MCF 10A (cell line): Measurements from ENCODE around the gene ORC1. TPM values are rescaled to one million over a fixed set of nuclear protein-coding genes. Genes with fewer than 3 reads are reported as not detected.

Experiments
- BruUV-seq: library from RNA; stranded (reverse); fragments of 400-500 nt; replicated peaks from 2 replicates; lab custom pipeline; 2021; lab: Mats Ljungman, UMichigan
- CTCF ChIA-PET: fragments of 300-600 bp; sonication (Branson Sonifier 250); formaldehyde crosslinking; extraction: SDS; loops from one replicate; lab custom pipeline; 2021; ENCODE audit warnings: antibody characterized with exemption, inconsistent platforms; lab: Yijun Ruan, JAX
- POLR2A ChIA-PET: fragments of 300-600, 350-650 bp; sonication (Branson Sonifier 250); formaldehyde crosslinking; extraction: SDS; loops from one replicate; lab custom pipeline; 2020; ENCODE audit warnings: antibody characterized with exemption, inconsistent platforms; lab: Yijun Ruan, JAX
- DNase-seq: peaks from one replicate; pipeline ENCODE4 v3.0.0-alpha.2; 2018; ENCODE audit not compliant: unreplicated experiment
- H3K27ac Mint-ChIP-seq: one replicate; pipeline ENCODE4 v1.8.0; 2022; ENCODE audit warnings: mild to moderate bottlenecking, low read depth, mixed read lengths; ENCODE audit not compliant: unreplicated experiment
- H3K27me3 Mint-ChIP-seq: one replicate; pipeline ENCODE4 v1.8.0; 2022; ENCODE audit warnings: mixed read lengths; ENCODE audit not compliant: insufficient read depth, unreplicated experiment
- H3K36me3 Mint-ChIP-seq: one replicate; pipeline ENCODE4 v1.8.0; 2022; ENCODE audit warnings: mild to moderate bottlenecking, moderate library complexity, mixed read lengths; ENCODE audit not compliant: insufficient read depth, unreplicated experiment
- H3K4me1 Mint-ChIP-seq: one replicate; pipeline ENCODE4 v1.8.0; 2022; ENCODE audit warnings: mixed read lengths; ENCODE audit not compliant: insufficient read depth, unreplicated experiment
- H3K4me3 Mint-ChIP-seq: one replicate; pipeline ENCODE4 v1.8.0; 2022; ENCODE audit warnings: mild to moderate bottlenecking, moderate library complexity, mixed read lengths; ENCODE audit not compliant: unreplicated experiment
- H3K9me3 Mint-ChIP-seq: one replicate; pipeline ENCODE4 v1.8.0; 2022; ENCODE audit warnings: mixed read lengths; ENCODE audit not compliant: unreplicated experiment
- intact Hi-C: fragments of 100-400 bp; cut with micrococcal nuclease; formaldehyde crosslinking; loops from 2 replicates; pipeline ENCODE4 v1.14.1; 2022
- total RNA-seq: library from RNA; stranded (reverse); gene quantifications from 2 replicates; pipeline ENCODE4 v1.2.3, GENCODE V29; 2022
- TF ChIP-seq, protein P1 (sequence below): fragments of 200-600 bp; IDR thresholded peaks from one replicate; pipeline ENCODE4 v1.8.0; 2022; ENCODE audit warnings: antibody characterized with exemption, mild to moderate bottlenecking; ENCODE audit not compliant: unreplicated experiment

Gene ORC1
- total RNA-seq, 1 experiment from 2014 or later = 2.7 TPM

DNA sequence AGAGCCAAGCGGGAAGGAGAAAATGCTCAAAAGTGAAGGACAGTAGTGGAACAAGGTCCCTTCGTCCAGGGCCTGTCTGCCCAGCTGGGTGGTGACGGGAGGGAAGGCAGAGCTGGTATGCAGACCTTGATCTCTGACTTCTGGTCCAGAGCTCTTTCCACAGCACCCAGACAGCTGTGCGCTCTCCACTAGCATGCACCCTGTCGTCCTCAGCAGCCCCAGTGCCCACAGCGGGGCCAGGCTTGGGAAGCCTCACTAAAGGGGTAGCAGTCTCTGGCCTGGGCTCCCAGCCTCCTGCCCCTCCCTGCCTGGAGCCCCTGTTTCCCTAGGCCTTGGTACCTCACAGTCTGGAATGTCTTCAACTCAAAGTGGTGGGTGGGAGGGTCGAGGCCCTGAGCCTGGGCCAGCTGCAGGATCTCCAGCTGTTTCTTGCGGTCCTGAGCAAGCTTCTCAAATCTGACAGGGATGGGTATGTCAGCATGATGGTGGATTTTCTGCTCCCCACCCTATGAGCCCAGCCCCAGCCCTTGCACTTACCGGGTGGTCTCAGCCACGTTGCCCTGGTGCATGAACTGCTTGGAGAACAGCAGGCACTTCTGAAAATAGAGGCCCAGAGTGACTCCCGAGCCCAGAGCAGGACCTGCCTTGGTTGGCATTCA lies 48.2 kb downstream of the ORC1 start:
- DNase-seq = no peak
- Mint-ChIP-seq H3K4me1 (no peaks in the 10 kb centered on the region), H3K27me3 (no peaks in the 10 kb centered on the region), H3K4me3 (no peak overlapping the region), H3K9me3 (no peaks in the 10 kb centered on the region), H3K27ac (no peak overlapping the region), H3K36me3 (peaks cover 71% of the 10 kb centered on the region)
- ChIA-PET POLR2A (interaction anchor here (1.2 kb wide), 1 partner anchor 9 kb away, joined by 5 read pairs; no protein-coding TSS in a partner anchor), CTCF (no interaction called here)
- BruUV-seq = no TSS peak
- TF ChIP-seq, protein P1, sequence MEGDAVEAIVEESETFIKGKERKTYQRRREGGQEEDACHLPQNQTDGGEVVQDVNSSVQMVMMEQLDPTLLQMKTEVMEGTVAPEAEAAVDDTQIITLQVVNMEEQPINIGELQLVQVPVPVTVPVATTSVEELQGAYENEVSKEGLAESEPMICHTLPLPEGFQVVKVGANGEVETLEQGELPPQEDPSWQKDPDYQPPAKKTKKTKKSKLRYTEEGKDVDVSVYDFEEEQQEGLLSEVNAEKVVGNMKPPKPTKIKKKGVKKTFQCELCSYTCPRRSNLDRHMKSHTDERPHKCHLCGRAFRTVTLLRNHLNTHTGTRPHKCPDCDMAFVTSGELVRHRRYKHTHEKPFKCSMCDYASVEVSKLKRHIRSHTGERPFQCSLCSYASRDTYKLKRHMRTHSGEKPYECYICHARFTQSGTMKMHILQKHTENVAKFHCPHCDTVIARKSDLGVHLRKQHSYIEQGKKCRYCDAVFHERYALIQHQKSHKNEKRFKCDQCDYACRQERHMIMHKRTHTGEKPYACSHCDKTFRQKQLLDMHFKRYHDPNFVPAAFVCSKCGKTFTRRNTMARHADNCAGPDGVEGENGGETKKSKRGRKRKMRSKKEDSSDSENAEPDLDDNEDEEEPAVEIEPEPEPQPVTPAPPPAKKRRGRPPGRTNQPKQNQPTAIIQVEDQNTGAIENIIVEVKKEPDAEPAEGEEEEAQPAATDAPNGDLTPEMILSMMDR = no peak
- intact Hi-C loops = no loop called here

DNA sequence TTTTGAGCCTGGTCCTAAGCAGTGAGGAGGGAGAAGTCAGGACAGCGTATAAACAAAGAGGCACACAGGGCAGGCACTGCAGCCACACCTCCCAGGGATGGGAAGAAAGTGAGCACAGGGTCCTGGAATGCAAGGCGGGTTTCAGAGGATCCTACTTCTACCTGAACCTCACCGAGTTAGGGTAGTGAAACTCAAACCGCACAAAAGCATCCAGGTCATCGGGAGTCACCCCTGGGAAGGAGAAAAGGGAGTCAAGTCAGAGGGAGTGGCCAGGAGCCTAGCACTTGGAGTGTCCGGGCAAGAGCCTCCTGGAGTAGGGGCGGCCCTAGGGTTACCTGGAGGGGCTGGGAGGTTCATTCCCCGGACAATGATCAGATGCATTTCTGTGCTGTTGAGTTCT lies 48.8 kb downstream of the ORC1 start:
- Mint-ChIP-seq H3K4me1 (no peaks in the 10 kb centered on the region), H3K36me3 (peaks cover 66% of the 10 kb centered on the region), H3K4me3 (no peak overlapping the region), H3K27ac (peak overlapping the region; percentile 70), H3K9me3 (no peaks in the 10 kb centered on the region), H3K27me3 (no peaks in the 10 kb centered on the region)
- no peak for DNase-seq
- intact Hi-C loops = no loop called here
- ChIA-PET CTCF (no interaction called here), POLR2A (no interaction called here)
- TF ChIP-seq, protein P1 = no peak
- BruUV-seq = no TSS peak

DNA sequence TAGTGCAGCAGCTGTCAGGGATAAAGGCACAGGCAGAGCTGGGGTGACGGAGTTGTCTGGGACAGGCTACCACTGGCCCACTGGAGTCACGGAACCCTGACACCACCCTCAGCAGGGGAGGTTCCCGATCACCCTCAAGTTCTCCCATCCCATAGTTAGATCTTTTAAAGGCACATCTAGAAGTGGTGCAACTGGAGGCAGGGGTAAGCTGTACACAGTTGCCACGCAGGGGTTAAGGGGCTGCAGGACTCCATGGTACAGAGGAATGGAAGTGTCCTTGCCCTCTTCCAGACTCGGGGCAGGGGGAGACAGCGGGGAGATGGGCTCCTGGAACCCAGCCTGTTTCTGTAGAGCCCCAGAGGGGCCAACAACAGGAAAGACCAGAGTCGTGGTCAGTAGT lies 51.5 kb downstream of the ORC1 start:
- H3K27ac Mint-ChIP-seq = no peak overlapping the region

DNA sequence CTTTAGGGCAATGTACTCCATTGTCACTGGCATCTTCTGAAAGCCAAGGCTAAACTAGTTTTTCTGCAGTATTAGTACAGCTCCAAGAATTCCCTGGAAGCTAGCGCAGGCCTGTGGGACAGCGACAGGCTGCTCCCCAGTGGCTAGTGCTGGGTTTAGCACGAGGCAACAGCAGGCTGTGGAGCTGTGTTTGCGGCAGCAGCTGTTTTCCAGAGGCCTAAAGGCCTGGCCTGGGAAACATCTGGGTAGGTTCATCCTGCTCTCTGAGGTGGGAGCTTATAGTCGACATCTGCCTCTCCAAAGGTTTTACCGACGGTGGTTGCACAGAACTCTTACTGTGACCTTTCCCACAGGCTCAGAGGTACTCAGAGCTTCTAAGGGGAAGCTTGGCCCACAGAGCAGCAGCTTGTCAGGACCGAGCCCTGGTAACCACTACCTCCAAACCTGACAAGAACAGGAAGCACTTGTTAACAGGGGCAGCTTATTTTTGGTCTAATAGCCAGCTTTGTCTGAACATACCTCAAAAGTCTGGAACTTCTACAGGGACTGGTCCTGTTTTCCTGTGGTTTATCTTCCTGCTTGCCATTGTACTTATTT lies 55.4 kb downstream of the ORC1 start:
- no TSS peak for BruUV-seq
- H3K9me3 Mint-ChIP-seq = no peaks in the 10 kb centered on the region

More for the DNA sequence above, 51.5 kb downstream of the ORC1 start:
- DNase-seq = no peak
- Mint-ChIP-seq H3K27me3 (no peaks in the 10 kb centered on the region), H3K9me3 (no peaks in the 10 kb centered on the region), H3K36me3 (peaks cover 66% of the 10 kb centered on the region), H3K4me3 (no peak overlapping the region), H3K4me1 (no peaks in the 10 kb centered on the region)
- ChIA-PET CTCF (no interaction called here), POLR2A (interaction anchor here (2.2 kb wide), 1 partner anchor 12 kb away, joined by 9 read pairs; no protein-coding TSS in a partner anchor)
- BruUV-seq = no TSS peak
- intact Hi-C loops = no loop called here
- TF ChIP-seq, protein P1 = no peak

More for the DNA sequence above, 55.4 kb downstream of the ORC1 start:
- Mint-ChIP-seq H3K27me3 (no peaks in the 10 kb centered on the region), H3K4me3 (no peak overlapping the region), H3K27ac (no peak overlapping the region), H3K4me1 (no peaks in the 10 kb centered on the region), H3K36me3 (peaks cover 58% of the 10 kb centered on the region)
- ChIA-PET CTCF (interaction anchor here (0.6 to 1.0 kb wide), 2 partner anchors 15 to 428 kb away, joined by 3 read pairs; no protein-coding TSS in a partner anchor), POLR2A (interaction anchor here (0.8 to 1.9 kb wide), 2 partner anchors 20 to 55 kb away, joined by 3 to 5 read pairs; partner anchors contain the start of genes ORC1 and PRPF38A)
- intact Hi-C loops = loop anchor here (1.0 kb wide), 1 partner anchor 222 kb away; no protein-coding TSS in a partner anchor
- TF ChIP-seq, protein P1 = no peak
- peak; percentile 13 for DNase-seq
